ENCODE results near the gene KRTAP9-1.

The KRTAP9-1 gene

DNA sequence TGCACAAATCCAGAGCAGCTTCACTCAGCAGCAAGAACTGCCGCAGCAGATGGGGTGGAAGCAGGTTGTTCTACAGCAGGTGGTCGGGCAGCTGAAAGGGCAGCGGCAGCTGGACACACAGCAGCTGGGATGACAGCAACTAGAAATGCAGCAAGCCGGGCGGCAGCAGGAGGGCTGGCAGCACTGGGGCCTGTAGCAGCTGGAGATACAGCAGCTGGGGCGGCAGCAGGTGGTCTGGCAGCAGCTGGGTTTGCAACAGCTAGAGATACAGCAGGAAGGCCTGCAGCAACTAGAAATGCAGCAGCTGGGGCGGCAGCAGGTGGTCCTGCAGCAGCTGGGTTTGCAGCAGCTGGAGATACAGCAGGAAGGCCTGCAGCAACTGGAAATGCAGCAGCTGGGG lies 22.1 kb upstream of the KRTAP9-1 start:
- no peak for DNase-seq (ENCODE audit: low read depth in 2 of 2)
- TF ChIP-seq, protein P1, sequence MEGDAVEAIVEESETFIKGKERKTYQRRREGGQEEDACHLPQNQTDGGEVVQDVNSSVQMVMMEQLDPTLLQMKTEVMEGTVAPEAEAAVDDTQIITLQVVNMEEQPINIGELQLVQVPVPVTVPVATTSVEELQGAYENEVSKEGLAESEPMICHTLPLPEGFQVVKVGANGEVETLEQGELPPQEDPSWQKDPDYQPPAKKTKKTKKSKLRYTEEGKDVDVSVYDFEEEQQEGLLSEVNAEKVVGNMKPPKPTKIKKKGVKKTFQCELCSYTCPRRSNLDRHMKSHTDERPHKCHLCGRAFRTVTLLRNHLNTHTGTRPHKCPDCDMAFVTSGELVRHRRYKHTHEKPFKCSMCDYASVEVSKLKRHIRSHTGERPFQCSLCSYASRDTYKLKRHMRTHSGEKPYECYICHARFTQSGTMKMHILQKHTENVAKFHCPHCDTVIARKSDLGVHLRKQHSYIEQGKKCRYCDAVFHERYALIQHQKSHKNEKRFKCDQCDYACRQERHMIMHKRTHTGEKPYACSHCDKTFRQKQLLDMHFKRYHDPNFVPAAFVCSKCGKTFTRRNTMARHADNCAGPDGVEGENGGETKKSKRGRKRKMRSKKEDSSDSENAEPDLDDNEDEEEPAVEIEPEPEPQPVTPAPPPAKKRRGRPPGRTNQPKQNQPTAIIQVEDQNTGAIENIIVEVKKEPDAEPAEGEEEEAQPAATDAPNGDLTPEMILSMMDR (IDR thresholded peaks at IDR 0.05; ENCODE audit: low read depth, low read length), result no peak
- no peak overlapping the region for H3K4me3 ChIP-seq (replicated peaks in 1 of 2; ENCODE audit: low read depth in 2 of 2, low read length in 2 of 2)

DNA sequence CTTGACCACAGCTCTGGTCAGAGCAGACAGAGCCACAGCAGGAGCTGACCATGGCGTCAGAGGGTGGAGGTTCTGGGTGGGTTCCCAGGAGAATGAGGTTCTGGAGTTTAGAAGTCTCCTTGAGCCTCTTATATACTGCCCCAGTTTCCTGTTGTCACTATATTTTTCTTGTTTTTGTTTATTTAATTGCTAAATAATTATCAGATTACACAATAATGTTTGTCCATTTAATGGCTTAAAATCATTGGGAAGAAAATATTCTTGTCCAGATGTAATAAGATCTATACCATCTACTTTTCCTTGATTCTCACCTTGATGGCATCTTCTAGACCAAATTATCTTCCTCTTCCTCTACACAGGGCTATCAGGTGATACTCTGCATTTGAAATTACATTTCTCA lies 21.6 kb upstream of the KRTAP9-1 start, which contains the start of gene KRTAP4-3:
Gene KRTAP4-3 (minus strand): TSS at position 101 of the 400 bp plus-strand sequence. CDS start 49 bp downstream, at position 52.
- no peak for DNase-seq (ENCODE audit: low read depth in 2 of 2)
- H3K4me3 ChIP-seq (replicated peaks in 1 of 2; ENCODE audit: low read depth in 2 of 2, low read length in 2 of 2), result no peak within 1 kb of the TSS
- TF ChIP-seq, protein P1 (IDR thresholded peaks at IDR 0.05; ENCODE audit: low read depth, low read length), result no peak

DNA sequence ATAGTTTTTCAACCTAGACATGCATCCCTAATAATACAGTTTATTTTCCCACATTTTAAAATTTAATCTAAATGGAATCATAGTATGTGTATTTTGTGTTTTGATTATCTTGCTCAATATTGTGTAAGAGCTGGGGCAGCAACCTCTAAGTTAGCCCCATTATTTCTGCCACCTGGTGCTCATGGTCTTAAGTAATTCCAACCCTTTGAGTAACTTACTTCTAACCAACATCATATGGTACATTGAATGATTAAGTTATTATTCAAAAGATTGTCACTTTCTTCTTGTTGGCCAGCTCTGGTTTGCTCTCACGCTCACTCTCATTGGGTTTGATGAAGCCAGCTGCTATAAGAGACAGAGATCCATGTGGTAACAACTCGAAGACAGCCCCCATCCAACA lies 17.8 kb upstream of the KRTAP9-1 start:
- no peak overlapping the region for H3K4me3 ChIP-seq (replicated peaks in 1 of 2; ENCODE audit: low read depth in 2 of 2, low read length in 2 of 2)
- TF ChIP-seq, protein P1 (IDR thresholded peaks at IDR 0.05; ENCODE audit: low read depth, low read length), result no peak
- peak in 1 of 2 donors; percentile 13 for DNase-seq (ENCODE audit: low read depth in 2 of 2)

DNA sequence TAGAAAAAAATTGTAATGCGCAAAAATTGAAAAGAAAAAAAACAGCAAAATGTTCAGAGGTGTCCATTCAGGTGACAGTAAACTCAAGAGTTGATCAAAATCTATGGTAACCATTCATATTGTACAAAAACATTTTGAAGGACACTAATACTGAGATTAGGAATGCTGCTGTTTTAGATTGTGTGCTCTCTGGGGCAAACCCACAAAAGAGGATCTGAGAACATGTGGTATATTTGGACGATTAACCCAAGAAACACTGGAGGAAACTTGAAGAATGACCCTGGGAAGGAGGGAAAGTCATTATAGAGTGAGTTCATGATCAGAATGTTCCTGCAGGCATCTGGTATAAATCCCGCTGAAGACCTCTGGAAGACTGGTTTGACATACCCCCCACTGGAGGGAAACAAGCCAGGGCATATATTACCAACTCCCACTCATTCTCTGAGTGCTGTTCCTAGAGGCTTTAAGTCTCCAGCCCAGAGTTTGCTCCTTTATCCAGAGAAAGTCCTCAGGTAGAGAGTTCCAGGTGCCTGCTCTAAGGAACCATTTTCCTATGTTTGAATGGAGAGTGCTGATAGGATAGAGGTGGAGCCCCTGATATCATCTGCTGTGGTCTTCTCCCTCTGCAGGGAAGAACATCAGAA lies 12.8 kb upstream of the KRTAP9-1 start:
- no peak for DNase-seq (ENCODE audit: low read depth in 2 of 2)
- H3K4me3 ChIP-seq (replicated peaks in 1 of 2; ENCODE audit: low read depth in 2 of 2, low read length in 2 of 2), result no peak overlapping the region
- TF ChIP-seq, protein P1 (IDR thresholded peaks at IDR 0.05; ENCODE audit: low read depth, low read length), result no peak

DNA sequence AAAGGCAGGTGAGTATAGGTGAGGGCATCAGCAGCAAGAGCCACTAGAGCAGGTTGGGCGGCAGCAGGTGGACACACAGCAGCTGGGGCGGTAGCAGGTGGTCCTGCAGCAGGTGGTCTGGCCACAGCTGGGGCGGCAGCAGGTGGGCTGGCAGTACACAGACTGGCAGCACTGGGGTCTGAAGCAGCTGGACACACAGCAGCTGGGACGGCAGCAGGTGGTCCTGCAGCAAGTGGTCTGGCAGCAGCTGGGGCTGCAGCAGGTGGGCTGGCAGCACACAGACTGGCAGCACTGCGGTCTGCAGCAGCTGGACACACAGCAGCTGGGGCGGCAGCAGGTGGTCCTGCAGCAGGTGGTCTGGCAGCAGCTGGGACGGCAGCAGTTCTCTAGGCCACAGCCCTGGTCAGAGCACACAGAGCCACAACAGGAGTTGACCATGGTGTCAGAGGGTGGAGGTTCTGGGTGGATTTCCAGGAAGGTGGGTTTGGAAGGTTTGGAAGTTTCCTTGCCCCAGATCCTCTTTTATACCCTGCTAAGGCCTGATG lies 11.9 kb upstream of the KRTAP9-1 start, which contains the start of gene KRTAP4-2:
Gene KRTAP4-2 (minus strand): TSS at position 495 of the 545 bp plus-strand sequence. CDS start 57 bp downstream, at position 438.
- TF ChIP-seq, protein P1 (IDR thresholded peaks at IDR 0.05; ENCODE audit: low read depth, low read length), result no peak
- no peak within 1 kb of the TSS for H3K4me3 ChIP-seq (replicated peaks in 1 of 2; ENCODE audit: low read depth in 2 of 2, low read length in 2 of 2)
- no peak for DNase-seq (ENCODE audit: low read depth in 2 of 2)

DNA sequence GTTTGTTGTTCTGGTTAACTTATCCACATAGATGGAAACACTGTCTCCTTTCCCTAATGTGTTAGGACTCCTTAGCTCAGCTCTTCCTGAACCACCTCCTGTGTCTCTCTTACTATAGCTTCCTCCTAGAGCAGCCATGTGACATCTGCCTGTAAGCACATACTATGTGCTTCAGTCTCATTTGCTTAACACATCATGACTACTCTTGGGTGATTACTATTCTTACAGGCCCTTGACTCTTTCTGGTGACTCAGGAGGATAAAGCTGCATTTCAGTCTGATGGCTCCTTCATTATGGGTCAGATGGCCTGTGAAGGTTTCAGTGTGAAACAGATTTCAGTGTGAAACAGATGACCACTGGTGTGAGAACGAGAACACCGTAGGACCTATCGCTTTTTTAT lies 11.3 kb upstream of the KRTAP9-1 start:
- peak in 1 of 2 donors; percentile 38 for DNase-seq (ENCODE audit: low read depth in 2 of 2)
- H3K4me3 ChIP-seq (replicated peaks in 1 of 2; ENCODE audit: low read depth in 2 of 2, low read length in 2 of 2), result no peak overlapping the region
- TF ChIP-seq, protein P1 (IDR thresholded peaks at IDR 0.05; ENCODE audit: low read depth, low read length), result no peak

Measured in cardiac fibroblast (primary cell).